ENCODE results near the gene CAPZA2.

CAPZA2 gene

GRCh38 chr7:116949941-116950801, 87.8 kb downstream of the CAPZA2 start:
- Histone ChIP-seq H3K9ac (ENCODE audit: low read depth, low read length) (no peak overlapping the region), H3K9me3 (ENCODE audit: insufficient read depth, low read depth, low read length) (no peaks in the 10 kb centered on the region), H3K36me3 (ENCODE audit: insufficient read depth, low read depth, low read length) (no peaks in the 10 kb centered on the region), H3K27ac (ENCODE audit: low read length) (no peak overlapping the region), H3K27me3 (ENCODE audit: insufficient read depth, low read length) (no peaks in the 10 kb centered on the region; the same call in 1 of the 2 replicates), H3K4me1 (ENCODE audit: insufficient read depth, low read length) (peaks cover 11% of the 10 kb centered on the region; the same call in 1 of the 2 replicates), H3K4me3 (ENCODE audit: low read length) (no peak overlapping the region)

GRCh38 chr7:116950889-116951351, 88.5 kb downstream of the CAPZA2 start:
- H3K9ac ChIP-seq (ENCODE audit: low read depth, low read length), result no peak overlapping the region
- H3K4me1 ChIP-seq (ENCODE audit: insufficient read depth, low read length), result peaks cover 15% of the 10 kb centered on the region; the same call in 1 of the 2 replicates
- H3K27me3 ChIP-seq (ENCODE audit: insufficient read depth, low read length), result no peaks in the 10 kb centered on the region; the same call in 1 of the 2 replicates
- H3K27ac ChIP-seq (ENCODE audit: low read length), result no peak overlapping the region
- H3K36me3 ChIP-seq (ENCODE audit: insufficient read depth, low read depth, low read length), result no peaks in the 10 kb centered on the region
- no peaks in the 10 kb centered on the region for H3K9me3 ChIP-seq (ENCODE audit: insufficient read depth, low read depth, low read length)
- H3K4me3 ChIP-seq (ENCODE audit: low read length), result no peak overlapping the region

- H3K27ac ChIP-seq (ENCODE audit: low read length), result no peak overlapping the region
- peaks cover 18% of the 10 kb centered on the region; the same call in 1 of the 2 replicates for H3K4me1 ChIP-seq (ENCODE audit: insufficient read depth, low read length)
- no peaks in the 10 kb centered on the region for H3K9me3 ChIP-seq (ENCODE audit: insufficient read depth, low read depth, low read length)
- no peaks in the 10 kb centered on the region for H3K36me3 ChIP-seq (ENCODE audit: insufficient read depth, low read depth, low read length)
- no peak overlapping the region for H3K4me3 ChIP-seq (ENCODE audit: low read length)
- H3K27me3 ChIP-seq (ENCODE audit: insufficient read depth, low read length), result no peaks in the 10 kb centered on the region; the same call in 1 of the 2 replicates
- no peak overlapping the region for H3K9ac ChIP-seq (ENCODE audit: low read depth, low read length)
These were observed 89.2 kb downstream of the CAPZA2 start for GRCh38 chr7:116951366-116952292.

GRCh38 chr7:116952635-116953371, 90.4 kb downstream of the CAPZA2 start:
- Histone ChIP-seq H3K9ac (ENCODE audit: low read depth, low read length) (peak overlapping the region; percentile 84; the same call in 1 of the 2 replicates), H3K36me3 (ENCODE audit: insufficient read depth, low read depth, low read length) (no peaks in the 10 kb centered on the region), H3K9me3 (ENCODE audit: insufficient read depth, low read depth, low read length) (no peaks in the 10 kb centered on the region), H3K4me3 (ENCODE audit: low read length) (peak overlapping the region; percentile 83), H3K27me3 (ENCODE audit: insufficient read depth, low read length) (no peaks in the 10 kb centered on the region; the same call in 1 of the 2 replicates), H3K4me1 (ENCODE audit: insufficient read depth, low read length) (peaks cover 18% of the 10 kb centered on the region; the same call in 1 of the 2 replicates), H3K27ac (ENCODE audit: low read length) (peak overlapping the region; percentile 46)

- Histone ChIP-seq H3K9me3 (ENCODE audit: insufficient read depth, low read depth, low read length) (no peaks in the 10 kb centered on the region), H3K27ac (ENCODE audit: low read length) (peak within 1 kb of the TSS; percentile 46), H3K9ac (ENCODE audit: low read depth, low read length) (peak within 1 kb of the TSS; percentile 93), H3K4me3 (ENCODE audit: low read length) (peak within 1 kb of the TSS; percentile 83), H3K27me3 (ENCODE audit: insufficient read depth, low read length) (no peaks in the 10 kb centered on the region; the same call in 1 of the 2 replicates), H3K36me3 (ENCODE audit: insufficient read depth, low read depth, low read length) (no peaks in the 10 kb centered on the region), H3K4me1 (ENCODE audit: insufficient read depth, low read length) (peaks cover 22% of the 10 kb centered on the region; the same call in 1 of the 2 replicates)
These were observed 91.1 kb downstream of the CAPZA2 start, which contains the start of gene ST7 for GRCh38 chr7:116953372-116953905. ST7 (plus strand) TSS chr7:116953501; CDS start chr7:116953541, 40 bp downstream.

- Histone ChIP-seq H3K4me3 (ENCODE audit: low read length) (peak overlapping the region; percentile 83), H3K27ac (ENCODE audit: low read length) (no peak overlapping the region), H3K27me3 (ENCODE audit: insufficient read depth, low read length) (no peaks in the 10 kb centered on the region; the same call in 1 of the 2 replicates), H3K36me3 (ENCODE audit: insufficient read depth, low read depth, low read length) (no peaks in the 10 kb centered on the region), H3K4me1 (ENCODE audit: insufficient read depth, low read length) (peaks cover 29% of the 10 kb centered on the region; the same call in 1 of the 2 replicates), H3K9ac (ENCODE audit: low read depth, low read length) (peak overlapping the region; percentile 77), H3K9me3 (ENCODE audit: insufficient read depth, low read depth, low read length) (no peaks in the 10 kb centered on the region)
These were observed 91.8 kb downstream of the CAPZA2 start for GRCh38 chr7:116953906-116954838.

- H3K9me3 ChIP-seq (ENCODE audit: insufficient read depth, low read depth, low read length), result no peaks in the 10 kb centered on the region
- no peak overlapping the region for H3K9ac ChIP-seq (ENCODE audit: low read depth, low read length)
- H3K27ac ChIP-seq (ENCODE audit: low read length), result no peak overlapping the region
- H3K36me3 ChIP-seq (ENCODE audit: insufficient read depth, low read depth, low read length), result no peaks in the 10 kb centered on the region
- H3K27me3 ChIP-seq (ENCODE audit: insufficient read depth, low read length), result no peaks in the 10 kb centered on the region; the same call in 1 of the 2 replicates
- H3K4me3 ChIP-seq (ENCODE audit: low read length), result peak overlapping the region; percentile 83
- peaks cover 29% of the 10 kb centered on the region; the same call in 1 of the 2 replicates for H3K4me1 ChIP-seq (ENCODE audit: insufficient read depth, low read length)
These were observed 93.0 kb downstream of the CAPZA2 start for GRCh38 chr7:116955340-116955739.

GRCh38 chr7:116955801-116956476, 93.6 kb downstream of the CAPZA2 start:
- Histone ChIP-seq H3K36me3 (ENCODE audit: insufficient read depth, low read depth, low read length) (no peaks in the 10 kb centered on the region), H3K9ac (ENCODE audit: low read depth, low read length) (no peak overlapping the region), H3K4me1 (ENCODE audit: insufficient read depth, low read length) (peaks cover 29% of the 10 kb centered on the region; the same call in 1 of the 2 replicates), H3K27ac (ENCODE audit: low read length) (peak overlapping the region; percentile 48), H3K9me3 (ENCODE audit: insufficient read depth, low read depth, low read length) (no peaks in the 10 kb centered on the region), H3K4me3 (ENCODE audit: low read length) (no peak overlapping the region), H3K27me3 (ENCODE audit: insufficient read depth, low read length) (no peaks in the 10 kb centered on the region; the same call in 1 of the 2 replicates)

- H3K9ac ChIP-seq (ENCODE audit: low read depth, low read length), result no peak overlapping the region
These were observed 94.1 kb downstream of the CAPZA2 start for GRCh38 chr7:116956477-116956804.

More at GRCh38 chr7:116956477-116956804, 94.1 kb downstream of the CAPZA2 start:
- Histone ChIP-seq H3K27me3 (ENCODE audit: insufficient read depth, low read length) (no peaks in the 10 kb centered on the region; the same call in 1 of the 2 replicates), H3K9me3 (ENCODE audit: insufficient read depth, low read depth, low read length) (no peaks in the 10 kb centered on the region), H3K4me3 (ENCODE audit: low read length) (no peak overlapping the region), H3K27ac (ENCODE audit: low read length) (peak overlapping the region; percentile 48), H3K36me3 (ENCODE audit: insufficient read depth, low read depth, low read length) (no peaks in the 10 kb centered on the region), H3K4me1 (ENCODE audit: insufficient read depth, low read length) (peaks cover 29% of the 10 kb centered on the region; the same call in 1 of the 2 replicates)

Data from iPS-20b (cell line).